ENCODE measurements around the gene ACTL7B.

ACTL7B gene

DNA sequence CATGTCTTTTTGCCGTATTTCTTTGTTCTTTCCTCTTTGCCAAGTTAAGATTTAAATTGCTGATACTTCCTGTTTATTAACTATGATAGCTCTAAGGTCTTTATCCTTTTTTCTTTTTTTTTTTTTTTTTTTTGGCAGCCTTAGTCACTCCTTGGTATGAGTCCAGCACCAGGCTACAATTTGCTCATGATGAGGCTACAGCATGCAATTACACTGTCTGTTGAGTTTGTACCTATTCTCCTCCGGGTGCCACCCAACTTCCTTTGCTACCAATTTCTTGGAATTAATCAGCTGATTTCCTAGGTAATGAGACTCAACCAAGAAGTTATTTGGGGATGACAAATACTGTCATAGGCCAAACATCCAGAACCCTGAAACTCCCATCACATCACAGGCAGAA lies 25.5 kb downstream of the ACTL7B start:
- TF ChIP-seq, protein P1, sequence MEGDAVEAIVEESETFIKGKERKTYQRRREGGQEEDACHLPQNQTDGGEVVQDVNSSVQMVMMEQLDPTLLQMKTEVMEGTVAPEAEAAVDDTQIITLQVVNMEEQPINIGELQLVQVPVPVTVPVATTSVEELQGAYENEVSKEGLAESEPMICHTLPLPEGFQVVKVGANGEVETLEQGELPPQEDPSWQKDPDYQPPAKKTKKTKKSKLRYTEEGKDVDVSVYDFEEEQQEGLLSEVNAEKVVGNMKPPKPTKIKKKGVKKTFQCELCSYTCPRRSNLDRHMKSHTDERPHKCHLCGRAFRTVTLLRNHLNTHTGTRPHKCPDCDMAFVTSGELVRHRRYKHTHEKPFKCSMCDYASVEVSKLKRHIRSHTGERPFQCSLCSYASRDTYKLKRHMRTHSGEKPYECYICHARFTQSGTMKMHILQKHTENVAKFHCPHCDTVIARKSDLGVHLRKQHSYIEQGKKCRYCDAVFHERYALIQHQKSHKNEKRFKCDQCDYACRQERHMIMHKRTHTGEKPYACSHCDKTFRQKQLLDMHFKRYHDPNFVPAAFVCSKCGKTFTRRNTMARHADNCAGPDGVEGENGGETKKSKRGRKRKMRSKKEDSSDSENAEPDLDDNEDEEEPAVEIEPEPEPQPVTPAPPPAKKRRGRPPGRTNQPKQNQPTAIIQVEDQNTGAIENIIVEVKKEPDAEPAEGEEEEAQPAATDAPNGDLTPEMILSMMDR (IDR thresholded peaks at IDR 0.05; ENCODE audit: low read depth, low read length, missing control alignments), result no peak
- H3K4me3 ChIP-seq (replicated peaks; ENCODE audit: low read depth, low read length), result no peak overlapping the region
- no peak for DNase-seq (ENCODE audit: extremely low read depth, low read depth)

DNA sequence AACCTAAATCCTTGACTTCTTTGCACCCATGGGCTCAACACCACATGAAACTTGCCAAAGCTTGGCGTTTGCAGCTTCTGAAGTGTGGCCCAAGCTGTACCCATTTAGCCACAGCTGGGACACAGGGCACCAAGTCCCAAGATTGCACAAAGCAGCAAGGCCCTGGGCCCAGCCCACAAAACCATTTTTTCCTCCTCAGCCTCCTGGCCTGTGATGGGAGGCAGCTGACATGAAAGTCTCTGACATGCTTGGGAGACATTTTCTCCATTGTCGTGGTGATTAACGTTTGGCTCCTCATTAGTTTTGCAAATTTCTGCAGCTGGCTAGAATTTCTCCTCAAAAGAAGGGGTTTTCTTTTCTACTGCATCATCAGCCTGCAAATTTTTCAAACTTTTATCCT lies 32.0 kb downstream of the ACTL7B start:
- TF ChIP-seq, protein P1 (IDR thresholded peaks at IDR 0.05; ENCODE audit: low read depth, low read length, missing control alignments), result no peak
- DNase-seq (ENCODE audit: extremely low read depth, low read depth), result no peak

DNA sequence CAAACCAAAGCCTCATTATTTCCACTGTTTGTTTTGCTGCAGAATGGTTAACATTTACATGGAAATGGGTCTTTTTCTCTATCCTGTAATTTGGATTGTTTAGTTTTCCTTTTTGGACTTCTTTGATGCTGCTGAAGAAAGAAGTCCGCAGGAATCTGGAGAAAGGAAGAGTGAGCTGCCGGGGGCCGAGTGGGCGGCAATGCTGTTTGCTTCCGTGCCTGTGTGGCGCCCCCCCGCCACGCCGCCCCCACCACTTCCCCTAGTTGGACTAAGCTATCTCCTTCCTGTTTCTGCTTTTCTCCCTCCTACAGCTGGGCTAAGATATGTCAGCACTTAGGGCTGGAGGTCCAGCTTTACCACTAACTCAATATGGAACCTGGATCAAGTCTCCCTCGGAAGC lies 39.7 kb downstream of the ACTL7B start:
- no peak overlapping the region for H3K4me3 ChIP-seq (replicated peaks; ENCODE audit: low read depth, low read length)
- TF ChIP-seq, protein P1 (IDR thresholded peaks at IDR 0.05; ENCODE audit: low read depth, low read length, missing control alignments), result no peak
- DNase-seq (ENCODE audit: extremely low read depth, low read depth), result no peak

More for the DNA sequence above, 32.0 kb downstream of the ACTL7B start:
- H3K4me3 ChIP-seq (replicated peaks; ENCODE audit: low read depth, low read length), result no peak overlapping the region

DNA sequence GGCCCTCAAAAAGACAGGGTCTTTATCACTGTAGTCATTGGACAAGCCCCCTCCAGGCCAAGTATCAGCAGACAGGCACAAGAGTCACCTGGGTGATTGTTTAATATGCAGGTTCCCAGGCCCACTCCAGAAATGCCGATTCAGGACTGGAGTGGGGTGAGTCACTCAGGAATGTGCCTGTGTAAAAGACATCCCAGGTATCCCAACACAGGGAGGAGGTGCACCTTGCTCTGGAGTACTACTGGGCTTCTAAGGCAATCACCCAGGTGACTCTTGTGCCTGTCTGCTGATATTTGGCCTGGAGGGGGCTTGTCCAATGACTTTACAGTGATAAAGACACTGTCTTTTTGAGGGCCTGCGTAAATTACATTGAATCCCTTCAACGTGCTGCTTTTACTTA lies 40.6 kb downstream of the ACTL7B start:
- H3K4me3 ChIP-seq (replicated peaks; ENCODE audit: low read depth, low read length), result no peak overlapping the region
- TF ChIP-seq, protein P1 (IDR thresholded peaks at IDR 0.05; ENCODE audit: low read depth, low read length, missing control alignments), result no peak
- no peak for DNase-seq (ENCODE audit: extremely low read depth, low read depth)

DNA sequence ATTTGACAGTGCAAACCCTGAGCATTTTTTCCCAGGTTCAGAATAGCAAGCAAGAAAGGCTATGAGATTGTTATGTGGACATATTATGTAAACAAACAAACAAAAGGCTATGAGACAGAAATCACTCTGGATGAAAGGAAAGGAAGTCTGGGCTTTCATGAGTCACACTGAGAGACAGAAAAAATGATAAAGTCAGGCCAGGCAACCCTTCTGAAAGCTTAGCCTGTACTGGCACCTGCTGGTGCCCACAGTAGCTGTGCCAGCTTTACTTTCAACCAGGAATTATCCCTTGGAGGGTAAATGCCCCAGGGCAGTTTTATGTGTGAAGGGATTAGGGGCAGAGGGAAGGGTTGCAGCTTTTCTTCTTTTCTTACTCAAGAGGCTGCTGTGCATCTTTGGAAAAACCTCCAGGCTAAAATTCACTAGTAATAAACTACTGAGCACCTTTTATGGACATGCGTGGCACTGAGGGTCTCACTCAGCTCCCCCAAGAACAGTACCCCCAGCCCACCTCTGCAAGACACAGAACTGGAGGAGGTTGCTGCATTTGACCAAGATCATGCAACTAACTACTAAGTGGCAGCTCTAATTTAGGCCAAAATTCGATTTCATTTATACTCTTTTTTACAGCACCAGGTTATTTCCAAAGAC lies 41.7 kb downstream of the ACTL7B start:
- peak; percentile 15 for DNase-seq (ENCODE audit: extremely low read depth, low read depth)
- TF ChIP-seq, protein P1 (IDR thresholded peaks at IDR 0.05; ENCODE audit: low read depth, low read length, missing control alignments), result peak; percentile 53
- H3K4me3 ChIP-seq (replicated peaks; ENCODE audit: low read depth, low read length), result no peak overlapping the region

DNA sequence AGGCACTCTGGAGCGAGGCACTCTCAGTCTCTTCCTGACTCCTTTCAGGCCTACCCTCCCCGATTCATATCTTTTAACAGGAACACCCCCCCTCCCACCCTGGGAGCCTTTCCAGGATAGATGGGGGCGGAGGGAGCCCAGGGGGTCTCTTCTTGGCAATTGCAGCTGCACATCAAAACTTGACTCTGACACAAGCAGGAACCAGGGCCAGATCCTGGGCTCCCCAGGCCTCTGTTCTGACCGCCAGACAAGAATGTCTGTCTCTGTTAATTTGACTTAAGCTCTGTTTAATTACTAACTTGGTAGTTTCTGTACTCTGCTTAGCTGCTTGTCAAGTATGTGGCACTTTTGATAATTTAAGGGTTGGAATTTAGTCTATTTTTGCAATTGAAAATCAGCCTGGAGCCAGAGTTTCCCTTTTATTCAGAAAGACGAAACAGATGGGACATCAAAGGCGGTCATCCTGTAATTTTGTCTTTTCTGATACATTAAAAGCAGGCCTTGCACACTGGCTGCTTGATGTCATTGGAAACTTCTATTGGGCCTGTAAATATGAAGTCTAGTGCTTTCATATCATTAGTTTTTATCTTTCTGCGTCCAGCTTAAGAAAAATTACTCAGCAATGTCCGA lies 43.3 kb downstream of the ACTL7B start:
- DNase-seq (ENCODE audit: extremely low read depth, low read depth), result no peak
- H3K4me3 ChIP-seq (replicated peaks; ENCODE audit: low read depth, low read length), result no peak overlapping the region
- TF ChIP-seq, protein P1 (IDR thresholded peaks at IDR 0.05; ENCODE audit: low read depth, low read length, missing control alignments), result no peak
